Measurements from ENCODE around the gene STX17.
"Not testable (repeated sequence)": the region's sequence is repeated elsewhere in the genome, so short reads cannot be mapped to it uniquely, and the experiment has no call there.

Gene STX17

GRCh38 chr9:99906403-99907207, at the start of gene STX17:
Gene STX17 (plus strand): TSS chr9:99906654. CDS start chr9:99915240, 8,586 bp downstream.
- DNase-seq (ENCODE audit: low read depth in 2 of 2): peak; percentile 69 to 71

GRCh38 chr9:99857576-99857975, 48.9 kb upstream of the STX17 start:
- not testable (repeated sequence) for DNase-seq (ENCODE audit: low read depth in 2 of 2)

GRCh38 chr9:99858087-99858486, 48.4 kb upstream of the STX17 start:
- no peak for DNase-seq (ENCODE audit: low read depth in 2 of 2)

- DNase-seq (ENCODE audit: low read depth in 2 of 2): no peak
Measured at GRCh38 chr9:99859243-99859980, 47.0 kb upstream of the STX17 start.

GRCh38 chr9:99860266-99860665, 46.2 kb upstream of the STX17 start:
- no peak for DNase-seq (ENCODE audit: low read depth in 2 of 2)

GRCh38 chr9:99863955-99864354, 42.5 kb upstream of the STX17 start:
- DNase-seq (ENCODE audit: low read depth in 2 of 2): no peak

GRCh38 chr9:99866398-99866797, 40.1 kb upstream of the STX17 start:
- DNase-seq (ENCODE audit: low read depth in 2 of 2): no peak

- no peak for DNase-seq (ENCODE audit: low read depth in 2 of 2)
Measured at GRCh38 chr9:99867536-99867935, 38.9 kb upstream of the STX17 start.

GRCh38 chr9:99867968-99868367, 38.5 kb upstream of the STX17 start:
- DNase-seq (ENCODE audit: low read depth in 2 of 2): no peak

- DNase-seq (ENCODE audit: low read depth in 2 of 2): no peak
Measured at GRCh38 chr9:99868845-99869244, 37.6 kb upstream of the STX17 start.

- DNase-seq (ENCODE audit: low read depth in 2 of 2): no peak
Measured at GRCh38 chr9:99870126-99870525, 36.3 kb upstream of the STX17 start.

GRCh38 chr9:99873531-99873930, 32.9 kb upstream of the STX17 start:
- no peak for DNase-seq (ENCODE audit: low read depth in 2 of 2)

- peak in 1 of 2 donors; percentile 36 for DNase-seq (ENCODE audit: low read depth in 2 of 2)
Measured at GRCh38 chr9:99873943-99874584, 32.4 kb upstream of the STX17 start.

- no peak for DNase-seq (ENCODE audit: low read depth in 2 of 2)
Measured at GRCh38 chr9:99876190-99876589, 30.3 kb upstream of the STX17 start.

- DNase-seq (ENCODE audit: low read depth in 2 of 2): no peak
Measured at GRCh38 chr9:99878651-99879050, 27.8 kb upstream of the STX17 start.

- no peak for DNase-seq (ENCODE audit: low read depth in 2 of 2)
Measured at GRCh38 chr9:99881769-99882168, 24.7 kb upstream of the STX17 start.

GRCh38 chr9:99885747-99886146, 20.7 kb upstream of the STX17 start:
- no peak for DNase-seq (ENCODE audit: low read depth in 2 of 2)

GRCh38 chr9:99889120-99889519, 17.3 kb upstream of the STX17 start:
- DNase-seq (ENCODE audit: low read depth in 2 of 2): no peak

- no peak for DNase-seq (ENCODE audit: low read depth in 2 of 2)
Measured at GRCh38 chr9:99894826-99895225, 11.6 kb upstream of the STX17 start.

GRCh38 chr9:99895510-99895909, 10.9 kb upstream of the STX17 start:
- no peak for DNase-seq (ENCODE audit: low read depth in 2 of 2)

- no peak for DNase-seq (ENCODE audit: low read depth in 2 of 2)
Measured at GRCh38 chr9:99896119-99896518, 10.3 kb upstream of the STX17 start.

GRCh38 chr9:99903393-99903792, 3.1 kb upstream of the STX17 start:
- DNase-seq (ENCODE audit: low read depth in 2 of 2): no peak

Measured in stimulated activated CD4-positive, alpha-beta T cell treated with anti-CD3 and anti-CD28 coated beads, Interleukin-4, amount 100 ng/mL, for 48 hours (primary cell).